Neural crest cell (in vitro differentiated cells): ENCODE data around the gene JDP2. TPM values are rescaled to one million over a fixed set of nuclear protein-coding genes. Genes with fewer than 3 reads are reported as not detected.

Experiments used
- DNase-seq: peaks from one replicate; pipeline ENCODE4 v3.0.0; 2021; ENCODE audit warnings: low read depth, mixed read lengths, low spot score
- H3K27ac Mint-ChIP-seq: one replicate; pipeline ENCODE4 v1.8.0; 2021; ENCODE audit warnings: mild to moderate bottlenecking, mixed read lengths; ENCODE audit not compliant: unreplicated experiment
- H3K27me3 Mint-ChIP-seq: 2 replicates; pipeline ENCODE4 v1.8.0; 2021; ENCODE audit warnings: low read depth, mild to moderate bottlenecking, mixed read lengths
- H3K36me3 Mint-ChIP-seq: 2 replicates; pipeline ENCODE4 v1.8.0; 2021; ENCODE audit warnings: low read depth, mild to moderate bottlenecking, mixed read lengths
- H3K4me1 Mint-ChIP-seq: 2 replicates; pipeline ENCODE4 v1.8.0; 2021; ENCODE audit warnings: mixed read lengths
- H3K4me3 Mint-ChIP-seq: one replicate; pipeline ENCODE4 v1.8.0; 2021; ENCODE audit warnings: mild to moderate bottlenecking, mixed read lengths
- H3K9me3 Mint-ChIP-seq: 2 replicates; pipeline ENCODE4 v1.8.0; 2021; ENCODE audit warnings: mixed read lengths
- CTCF ChIP-seq: fragments of 200-600 bp; sonication (generic); conservative IDR thresholded peaks from 2 replicates; pipeline ENCODE4 v1.5.0; 2021; ENCODE audit warnings: antibody characterized with exemption, mild to moderate bottlenecking
- total RNA-seq: library from RNA; stranded (reverse); gene quantifications from 2 replicates; pipeline ENCODE4 v1.2.1, GENCODE V29; 2021

JDP2 gene
- total RNA-seq, 1 donor from 2014 or later = 2.6 TPM

GRCh38 chr14:75402867-75403413, 24.9 kb upstream of the JDP2 start:
- H3K36me3 Mint-ChIP-seq = peaks cover 3% of the 10 kb centered on the region
- no peak overlapping the region for H3K27ac Mint-ChIP-seq
- no peaks in the 10 kb centered on the region for H3K27me3 Mint-ChIP-seq
- DNase-seq = no peak
- peaks cover 4% of the 10 kb centered on the region for H3K4me1 Mint-ChIP-seq
- H3K4me3 Mint-ChIP-seq = no peak overlapping the region
- TF ChIP-seq CTCF = no peak
- peaks cover 4% of the 10 kb centered on the region for H3K9me3 Mint-ChIP-seq

- no peak for DNase-seq
- TF ChIP-seq CTCF = no peak
- Mint-ChIP-seq H3K27me3 (no peaks in the 10 kb centered on the region), H3K27ac (no peak overlapping the region), H3K4me1 (peaks cover 4% of the 10 kb centered on the region), H3K9me3 (no peaks in the 10 kb centered on the region), H3K36me3 (no peaks in the 10 kb centered on the region), H3K4me3 (no peak overlapping the region)
These were observed 23.0 kb upstream of the JDP2 start for GRCh38 chr14:75404847-75405246.

- TF ChIP-seq CTCF = no peak
- DNase-seq = no peak
- no peak overlapping the region for H3K27ac Mint-ChIP-seq
- peaks cover 13% of the 10 kb centered on the region for H3K4me1 Mint-ChIP-seq
- no peaks in the 10 kb centered on the region for H3K27me3 Mint-ChIP-seq
- no peaks in the 10 kb centered on the region for H3K36me3 Mint-ChIP-seq
- no peaks in the 10 kb centered on the region for H3K9me3 Mint-ChIP-seq
- H3K4me3 Mint-ChIP-seq = no peak overlapping the region
These were observed 21.7 kb upstream of the JDP2 start for GRCh38 chr14:75406102-75406501.

GRCh38 chr14:75406856-75407255, 21.0 kb upstream of the JDP2 start:
- no peaks in the 10 kb centered on the region for H3K9me3 Mint-ChIP-seq
- DNase-seq = no peak
- TF ChIP-seq CTCF = no peak
- H3K36me3 Mint-ChIP-seq = no peaks in the 10 kb centered on the region
- no peak overlapping the region for H3K27ac Mint-ChIP-seq
- H3K4me1 Mint-ChIP-seq = peaks cover 15% of the 10 kb centered on the region
- no peak overlapping the region for H3K4me3 Mint-ChIP-seq
- H3K27me3 Mint-ChIP-seq = no peaks in the 10 kb centered on the region

- Mint-ChIP-seq H3K4me1 (peaks cover 15% of the 10 kb centered on the region), H3K4me3 (no peak overlapping the region), H3K9me3 (peaks cover 3% of the 10 kb centered on the region), H3K36me3 (no peaks in the 10 kb centered on the region), H3K27ac (no peak overlapping the region), H3K27me3 (no peaks in the 10 kb centered on the region)
- DNase-seq = no peak
- no peak for TF ChIP-seq CTCF
These were observed 18.3 kb upstream of the JDP2 start for GRCh38 chr14:75409316-75410205.
